Right ventricle myocardium superior (tissue), 1 donor: ENCODE measurements around the gene PODN. TPM values are rescaled to one million over a fixed set of nuclear protein-coding genes. Genes with fewer than 3 reads are reported as not detected.

ENCODE experiments used
- ATAC-seq: fragments of 200-7000 bp; cut with Tn5 transposase; one replicate; pipeline ENCODE4 v1.9.1; 2020; ENCODE audit warnings: mild to moderate bottlenecking; ENCODE audit not compliant: poor library complexity
- DNase-seq: peaks from one replicate; pipeline ENCODE4 v3.0.0-alpha.2; 2020
- intact Hi-C: fragments of 100-400 bp; cut with DNase I; formaldehyde crosslinking; loops from one replicate; pipeline ENCODE4 v1.11.2; 2022
- total RNA-seq: library from RNA; stranded (reverse); fragmentation: NEBNext Ultra II Directional; extraction: Animal tissue kit (Norgen Biotek cat#: 25700); gene quantifications from one replicate; pipeline ENCODE4 v1.2.1, GENCODE V29; 2021
- donor health status: DM: no; HTN: yes; CAD: no; lungs with severe emphysema.

PODN gene
- total RNA-seq, 1 donor from 2014 or later, result 30.1 TPM

DNA sequence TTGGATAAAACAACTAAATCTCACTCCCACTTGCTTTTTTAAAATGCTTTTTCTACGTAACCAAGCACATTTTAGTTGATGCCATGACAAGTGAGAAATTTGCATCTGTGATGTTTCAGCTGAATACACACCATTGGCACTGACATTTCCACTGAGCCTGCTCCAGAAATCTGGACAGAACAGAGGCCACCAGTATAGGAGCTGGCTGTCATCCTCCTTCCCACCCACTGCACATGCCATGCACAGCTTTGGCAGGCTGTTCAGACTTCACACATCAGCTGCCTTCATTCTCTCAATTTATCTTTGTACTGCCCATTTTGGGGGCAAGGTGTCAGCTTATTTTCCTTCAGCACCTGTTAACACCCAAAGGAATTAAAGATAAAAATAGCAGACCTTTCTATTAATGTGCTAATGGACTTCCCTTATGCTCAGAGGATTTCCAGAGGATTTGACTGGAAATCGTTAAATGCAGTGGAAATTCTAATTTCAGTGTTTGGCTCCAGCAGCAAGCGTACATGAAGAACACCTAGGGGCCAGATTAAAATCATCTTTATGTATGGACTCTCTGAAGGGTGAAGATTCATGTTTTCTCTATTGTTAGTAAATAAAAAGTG, 12.9 kb upstream of the PODN start:
- ATAC-seq, result peak; percentile 91
- intact Hi-C loops, result no loop called here
- DNase-seq, result peak; percentile 60

DNA sequence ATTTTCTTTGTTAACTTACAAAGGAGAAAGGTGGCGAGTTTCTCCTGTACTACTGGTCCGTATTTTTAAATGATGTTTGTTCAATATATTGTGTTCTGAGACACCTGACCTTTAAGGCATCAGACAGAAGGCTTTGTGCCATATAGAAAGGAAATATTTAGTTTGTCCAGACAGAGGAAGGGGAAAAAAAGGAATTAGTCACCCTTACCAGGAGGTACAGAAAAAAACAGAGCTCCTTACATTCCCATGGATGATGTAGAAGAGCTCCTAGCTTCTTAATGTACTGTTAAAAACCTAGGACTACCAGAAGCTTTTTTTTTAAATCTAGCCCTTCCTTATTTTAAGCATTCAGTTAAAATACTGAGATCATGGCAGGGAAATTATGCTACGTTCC, 12.4 kb upstream of the PODN start:
- DNase-seq, result no peak
- intact Hi-C loops, result no loop called here
- ATAC-seq, result no peak

DNA sequence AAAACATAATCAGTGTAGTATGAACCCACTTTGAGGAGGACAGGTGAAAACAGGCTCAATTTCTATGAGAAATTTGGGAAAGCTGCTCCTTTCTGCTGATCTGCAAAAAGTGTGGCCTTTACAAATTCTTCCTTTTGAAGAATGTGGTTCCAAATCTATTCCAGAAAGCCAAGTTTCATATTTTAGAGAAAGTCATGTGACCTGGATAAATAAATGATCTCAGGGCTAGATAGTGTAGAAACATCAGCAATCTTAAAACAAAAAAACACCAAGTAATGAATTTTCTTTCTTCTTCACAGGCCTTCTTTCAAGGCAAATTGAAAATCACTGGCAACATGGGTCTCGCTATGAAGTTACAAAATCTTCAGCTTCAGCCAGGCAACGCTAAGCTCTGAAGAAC, 11.7 kb upstream of the PODN start:
- ATAC-seq (no peak), DNase-seq (no peak)
- intact Hi-C loops, result no loop called here

DNA sequence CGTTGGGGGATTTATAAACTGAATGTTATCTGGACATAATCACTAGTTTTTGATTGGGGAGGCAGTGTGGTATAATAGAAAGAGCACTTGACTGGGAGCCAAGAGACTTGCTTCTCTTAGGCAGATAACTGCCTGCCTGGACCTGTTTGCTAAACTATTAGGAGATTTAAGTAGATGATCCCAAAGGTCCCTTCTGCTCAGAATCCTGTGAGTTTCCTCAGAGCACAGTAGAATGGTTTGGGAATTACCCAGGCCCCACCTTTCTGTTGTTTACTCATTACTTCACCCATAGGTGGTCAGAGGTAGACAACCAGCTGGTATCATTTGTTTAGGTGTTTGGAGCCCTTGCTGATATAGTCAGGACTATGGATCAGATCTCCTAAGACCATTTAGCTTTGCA, 10.3 kb upstream of the PODN start:
- intact Hi-C loops, result no loop called here
- DNase-seq (no peak), ATAC-seq (no peak)

DNA sequence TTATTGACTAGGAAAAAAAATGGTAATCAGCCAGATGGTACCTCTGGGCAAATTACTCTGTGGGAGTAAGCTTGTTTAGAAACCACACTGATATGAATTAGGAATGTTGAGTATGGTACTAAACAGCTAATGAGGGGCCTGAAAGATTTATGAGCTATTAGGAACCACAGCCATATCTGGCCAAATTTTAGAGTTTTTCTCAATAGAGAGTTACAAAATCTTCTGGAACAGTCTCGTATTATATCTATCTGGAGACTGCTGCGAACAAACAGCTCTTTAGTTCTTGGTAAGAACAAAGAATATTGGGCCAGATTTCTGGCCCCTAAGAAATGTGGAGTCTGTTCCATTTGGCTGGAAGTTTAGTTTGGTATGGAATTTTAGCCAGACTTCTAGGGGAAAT, 4.9 kb upstream of the PODN start:
- intact Hi-C loops, result no loop called here
- DNase-seq, result no peak
- peak; percentile 42 for ATAC-seq

DNA sequence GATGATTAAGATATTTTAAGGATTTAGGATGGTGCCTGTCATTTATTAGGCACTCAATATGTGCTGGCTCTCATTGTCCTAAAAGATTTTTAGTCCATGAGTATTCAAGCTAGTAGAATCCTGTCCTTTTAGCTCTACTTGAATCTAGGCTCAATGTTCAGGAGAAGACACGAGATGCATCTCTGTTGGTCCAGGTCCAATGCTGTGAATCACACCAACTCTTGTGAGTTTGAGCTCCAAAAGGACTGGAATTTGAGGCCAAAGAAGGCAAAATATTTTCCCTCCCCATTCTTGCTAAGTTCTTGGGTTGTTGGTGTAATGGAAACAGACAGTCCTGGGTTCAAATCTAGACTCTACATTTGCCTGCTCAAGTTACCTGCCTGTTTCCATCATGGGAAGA, 1.4 kb upstream of the PODN start:
- DNase-seq (no peak), ATAC-seq (no peak)
- intact Hi-C loops, result no loop called here

DNA sequence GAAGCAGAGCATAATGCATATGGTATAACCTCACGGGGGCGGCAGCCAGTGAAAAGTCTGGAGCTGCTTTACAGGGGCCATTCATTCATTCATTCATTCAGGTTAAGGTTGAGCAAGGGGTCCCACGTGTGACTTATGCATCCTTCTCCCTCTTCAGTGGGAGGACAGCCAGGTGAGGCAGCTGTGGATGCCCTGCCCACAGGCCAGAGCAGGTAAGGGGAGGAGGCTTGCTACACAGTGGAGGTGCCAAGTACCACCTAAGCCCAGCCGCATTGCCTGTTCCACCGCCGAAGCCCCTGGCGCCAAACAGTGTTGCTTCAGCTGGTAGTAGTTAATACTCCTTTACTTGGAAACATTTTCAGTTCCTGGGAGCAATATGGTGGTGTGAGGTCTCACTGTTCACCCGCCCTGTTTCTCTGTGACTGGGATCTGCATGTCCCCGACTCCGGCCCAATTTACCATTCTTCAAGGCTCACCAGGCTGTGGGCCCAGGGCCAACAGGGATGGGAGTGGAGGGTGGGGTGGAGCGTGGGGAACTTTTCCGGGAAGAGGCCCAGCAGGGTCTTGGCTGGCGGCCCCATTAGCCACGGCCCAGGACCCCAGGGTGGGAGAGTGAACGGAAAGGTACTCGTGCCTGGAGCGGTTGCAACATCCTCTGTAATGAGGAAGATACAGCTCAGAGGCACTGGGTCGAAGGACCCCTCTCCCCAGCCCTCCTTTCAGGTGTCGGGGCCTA, 722 bp upstream of the PODN start:
- intact Hi-C loops, result no loop called here

DNA sequence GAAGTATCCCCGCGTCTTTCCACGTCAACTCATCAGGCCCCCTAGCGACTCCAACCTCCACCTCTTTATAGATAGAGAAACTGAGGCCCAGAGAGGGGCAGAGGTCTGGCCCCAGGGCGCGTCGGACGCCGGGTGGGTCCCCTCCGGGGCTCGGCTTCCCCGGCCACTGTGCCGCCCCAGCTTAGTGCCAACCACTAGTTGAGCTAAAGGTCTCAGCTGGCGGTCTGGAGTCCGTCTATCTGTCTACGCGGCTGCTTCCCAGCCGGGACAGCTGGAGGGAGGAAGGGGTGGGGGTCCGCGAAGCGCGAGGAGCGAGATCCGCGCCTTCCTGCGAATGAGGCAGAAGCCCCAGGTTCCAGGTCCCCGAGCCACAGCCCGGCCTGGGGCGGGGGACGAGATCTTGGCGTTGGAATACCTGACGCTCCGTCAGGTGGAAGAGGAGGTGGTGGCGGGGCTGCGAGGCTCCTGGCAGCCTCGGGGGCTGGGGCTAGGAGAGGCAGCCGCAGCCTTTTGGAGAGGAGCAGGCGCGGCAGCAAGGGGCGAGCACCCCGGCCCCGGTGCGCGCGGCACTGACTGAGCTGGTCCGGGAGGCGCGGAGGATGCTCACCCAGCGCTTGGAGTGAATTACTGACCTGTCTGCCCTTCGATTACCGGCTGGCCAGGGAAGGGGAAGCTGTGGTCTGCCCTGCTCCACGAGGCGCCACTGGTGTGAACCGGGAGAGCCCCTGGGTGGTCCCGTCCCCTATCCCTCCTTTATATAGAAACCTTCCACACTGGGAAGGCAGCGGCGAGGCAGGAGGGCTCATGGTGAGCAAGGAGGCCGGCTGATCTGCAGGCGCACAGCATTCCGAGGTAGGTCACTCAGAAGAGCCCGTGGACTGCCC, 937 bp downstream of the PODN start:
- intact Hi-C loops, result no loop called here
- peak; percentile 21 for ATAC-seq
- peak; percentile 39 for DNase-seq

More for the DNA sequence above, 722 bp upstream of the PODN start:
- ATAC-seq (peak; percentile 64), DNase-seq (peak; percentile 87)

DNA sequence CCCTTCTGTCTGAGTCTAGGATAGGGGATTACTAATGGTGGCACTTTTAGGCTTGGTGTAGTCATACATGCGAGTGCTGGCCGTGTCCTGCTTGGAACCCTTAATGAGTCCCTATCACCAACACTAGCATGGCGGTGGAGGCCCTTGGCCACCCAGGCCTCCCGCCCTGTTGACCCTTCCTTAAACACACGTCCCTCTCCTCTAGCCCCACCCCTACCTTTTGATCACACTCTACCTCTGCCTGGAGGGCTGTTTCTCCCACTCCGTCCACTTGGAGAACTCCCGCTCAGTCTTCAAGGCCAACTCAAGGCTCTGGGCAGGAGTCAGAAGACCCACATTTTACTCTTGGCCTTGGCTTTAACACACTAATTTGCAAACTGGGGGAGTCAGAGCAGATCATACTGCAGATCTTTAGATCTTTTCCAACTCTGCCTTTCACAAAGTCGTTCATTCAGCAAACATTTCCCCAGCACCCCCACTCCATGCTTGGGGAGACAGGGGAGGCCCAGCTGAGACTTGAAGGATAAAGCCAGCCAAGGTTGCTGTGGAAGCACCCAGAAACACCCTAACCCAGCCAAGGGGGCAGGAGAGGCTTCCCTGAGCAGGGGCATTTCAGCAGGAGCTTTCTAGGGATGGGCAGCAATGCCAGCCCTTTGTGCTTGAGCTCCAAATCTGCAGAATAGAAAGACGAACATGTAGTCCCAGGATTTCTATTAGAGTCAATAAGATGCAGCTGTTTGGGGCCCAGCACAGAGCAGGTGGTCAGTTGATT, 1.9 kb downstream of the PODN start:
- no peak for ATAC-seq
- intact Hi-C loops, result no loop called here
- peak; percentile 27 for DNase-seq

DNA sequence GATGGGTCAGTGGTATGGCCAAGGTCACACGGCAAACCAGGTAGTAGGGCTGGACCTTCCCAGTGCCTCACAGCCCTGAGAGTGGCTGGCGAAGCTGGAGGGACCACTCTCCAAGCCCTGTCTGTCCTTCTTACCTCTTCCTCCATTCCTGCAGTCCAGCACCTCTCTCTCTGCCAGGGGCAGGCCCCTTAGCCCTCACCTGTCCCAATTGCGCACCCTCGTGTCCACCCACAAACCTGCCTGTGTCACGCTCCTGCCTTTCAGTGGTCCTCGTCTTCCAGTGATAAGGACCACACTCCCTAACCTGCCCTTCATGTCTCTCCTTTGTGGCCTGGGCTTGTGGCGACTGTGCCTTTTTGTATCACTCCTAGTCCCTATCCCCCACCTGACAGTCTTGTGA, 3.4 kb downstream of the PODN start:
- DNase-seq, result no peak

DNA sequence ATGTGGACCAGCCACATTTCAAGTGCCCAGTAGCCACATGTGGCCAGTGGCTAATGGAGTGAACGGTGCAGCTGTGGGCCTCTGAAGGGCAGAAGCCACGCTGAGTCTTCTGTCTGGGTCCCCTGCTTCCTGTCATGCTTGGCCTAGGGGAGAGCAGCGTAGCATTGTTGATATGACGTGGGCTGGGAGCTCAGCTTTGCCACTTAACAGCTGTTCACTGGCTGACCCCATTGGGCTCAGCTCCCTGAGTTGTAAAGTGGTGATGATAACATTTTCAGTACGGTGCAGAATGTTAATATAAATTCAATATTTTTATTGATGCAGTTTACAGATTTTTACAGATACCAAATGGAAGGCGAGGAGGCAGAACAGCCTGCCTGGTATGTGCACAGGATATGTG, 4.5 kb downstream of the PODN start:
- peak; percentile 38 for DNase-seq
- intact Hi-C loops, result no loop called here
- no peak for ATAC-seq

More for the DNA sequence above, 3.4 kb downstream of the PODN start:
- ATAC-seq, result no peak
- intact Hi-C loops, result no loop called here

DNA sequence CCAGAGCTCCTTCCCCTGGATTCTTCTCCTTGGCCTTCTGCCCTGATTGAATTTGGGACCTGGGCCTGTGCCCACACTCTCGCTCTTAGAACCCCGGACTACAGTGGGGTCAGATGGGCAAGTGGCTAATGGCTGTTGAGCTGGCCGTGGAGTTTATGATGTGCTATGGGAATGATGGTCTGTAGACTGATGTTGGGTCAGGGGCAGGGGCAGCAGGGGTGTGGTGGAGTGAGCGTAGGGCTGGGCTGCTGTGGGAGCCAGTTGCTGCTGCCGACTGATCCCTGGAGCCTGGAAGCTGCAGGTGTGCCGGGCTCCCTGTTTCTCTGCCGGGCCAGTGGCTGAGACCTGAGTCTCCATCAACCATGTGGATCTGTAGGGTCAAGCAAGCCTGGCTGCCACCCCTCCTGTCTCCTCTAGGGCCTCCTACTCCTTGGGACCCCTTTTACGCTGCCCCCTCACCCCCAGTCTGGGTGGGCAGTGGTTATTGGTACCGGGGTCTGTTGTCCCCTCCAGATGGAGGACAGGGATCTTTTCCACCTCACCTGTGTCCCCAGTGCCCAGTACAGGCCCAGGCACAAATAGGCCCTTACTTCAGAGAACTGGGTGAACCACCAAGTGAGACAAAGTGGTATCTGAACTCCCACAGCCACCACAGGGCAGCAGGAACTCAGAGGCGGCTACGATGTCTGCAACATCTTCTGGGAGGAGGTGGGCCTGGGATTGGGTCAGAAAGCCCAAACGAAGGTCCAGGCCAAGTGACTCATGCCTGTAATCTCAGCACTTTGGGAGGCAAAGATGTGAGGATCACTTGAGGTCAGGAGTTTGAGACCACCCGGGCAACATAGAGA, 5.1 kb downstream of the PODN start:
- intact Hi-C loops, result no loop called here
- ATAC-seq, result no peak
- peak; percentile 31 for DNase-seq

DNA sequence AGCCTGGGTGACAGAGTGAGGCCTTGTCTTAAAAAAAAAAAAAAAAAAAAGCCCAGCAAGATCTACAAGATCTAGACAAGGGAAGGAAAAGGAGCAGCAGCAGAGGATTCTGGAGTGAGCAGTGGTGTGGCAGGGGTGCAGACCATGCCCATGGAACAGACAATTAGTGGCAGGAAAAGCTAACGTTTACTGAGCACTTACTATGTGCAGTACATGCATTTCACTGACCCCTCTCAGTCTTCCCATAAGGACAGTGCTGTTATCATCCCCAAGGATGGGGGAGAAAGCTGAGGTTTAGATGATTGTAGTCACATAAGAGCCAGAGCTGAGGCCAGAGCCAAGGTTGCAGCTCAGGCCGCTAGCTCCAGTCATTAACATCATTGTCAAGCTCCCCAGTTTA, 5.9 kb downstream of the PODN start:
- DNase-seq (no peak), ATAC-seq (no peak)
- intact Hi-C loops, result no loop called here

DNA sequence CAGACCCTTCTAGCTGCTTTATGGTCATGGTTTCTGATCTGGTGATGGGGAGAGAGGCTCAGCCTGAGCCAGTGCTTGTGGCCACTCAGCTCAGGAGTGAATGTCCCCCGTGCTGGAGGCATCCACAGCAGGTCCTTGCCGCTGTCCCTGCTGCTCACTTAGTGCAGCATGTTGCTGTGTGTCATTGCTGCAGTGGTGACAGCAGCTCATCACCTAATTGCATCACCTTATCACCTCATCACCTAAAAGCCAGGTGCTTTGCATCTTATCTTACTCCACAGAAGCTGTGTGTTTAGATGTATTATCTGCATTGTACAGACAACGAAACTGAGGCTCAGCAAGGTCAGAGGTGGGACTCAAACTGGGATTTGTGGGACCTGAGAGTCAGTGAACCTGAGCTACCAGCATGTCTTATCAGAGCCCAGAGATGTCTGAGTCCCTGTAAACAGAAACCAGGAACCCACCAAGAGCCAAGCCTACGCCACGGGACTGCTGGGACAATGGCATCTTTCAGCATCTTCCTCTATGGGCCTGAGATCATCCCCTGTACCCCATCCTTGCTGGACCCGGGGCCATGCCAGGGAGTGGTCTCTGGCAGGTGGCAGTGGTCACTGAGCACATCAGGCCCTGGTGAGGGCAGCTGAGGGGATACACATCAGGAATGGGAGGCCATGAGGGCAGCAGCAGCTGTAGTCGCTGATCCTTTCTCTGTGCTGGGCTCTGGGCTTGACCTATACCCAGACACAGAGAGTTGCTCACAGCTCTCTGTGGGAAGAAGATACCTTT, 6.5 kb downstream of the PODN start:
- ATAC-seq (no peak), DNase-seq (peak; percentile 15)
- intact Hi-C loops, result no loop called here

DNA sequence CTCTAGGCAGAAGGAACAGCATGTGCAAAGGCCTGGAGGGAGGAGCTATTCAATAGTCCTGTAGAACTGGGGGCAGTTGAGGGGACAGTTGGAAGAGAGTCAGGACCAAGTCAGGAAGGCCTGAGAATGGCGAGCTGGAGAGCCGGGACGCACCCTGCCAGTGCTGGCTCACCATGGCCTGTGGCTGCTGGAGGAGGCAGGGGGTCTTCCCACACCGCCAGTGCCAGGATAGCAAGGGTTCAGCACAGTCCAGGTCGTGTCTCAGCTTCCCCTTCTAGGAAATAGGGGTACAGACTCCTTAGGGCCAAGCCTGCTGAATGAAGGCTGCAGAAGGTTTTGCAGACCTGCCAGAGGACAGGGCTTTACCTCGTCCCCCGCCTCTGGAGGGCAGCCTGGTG, 7.3 kb downstream of the PODN start:
- intact Hi-C loops, result no loop called here
- ATAC-seq (no peak), DNase-seq (peak; percentile 10)

DNA sequence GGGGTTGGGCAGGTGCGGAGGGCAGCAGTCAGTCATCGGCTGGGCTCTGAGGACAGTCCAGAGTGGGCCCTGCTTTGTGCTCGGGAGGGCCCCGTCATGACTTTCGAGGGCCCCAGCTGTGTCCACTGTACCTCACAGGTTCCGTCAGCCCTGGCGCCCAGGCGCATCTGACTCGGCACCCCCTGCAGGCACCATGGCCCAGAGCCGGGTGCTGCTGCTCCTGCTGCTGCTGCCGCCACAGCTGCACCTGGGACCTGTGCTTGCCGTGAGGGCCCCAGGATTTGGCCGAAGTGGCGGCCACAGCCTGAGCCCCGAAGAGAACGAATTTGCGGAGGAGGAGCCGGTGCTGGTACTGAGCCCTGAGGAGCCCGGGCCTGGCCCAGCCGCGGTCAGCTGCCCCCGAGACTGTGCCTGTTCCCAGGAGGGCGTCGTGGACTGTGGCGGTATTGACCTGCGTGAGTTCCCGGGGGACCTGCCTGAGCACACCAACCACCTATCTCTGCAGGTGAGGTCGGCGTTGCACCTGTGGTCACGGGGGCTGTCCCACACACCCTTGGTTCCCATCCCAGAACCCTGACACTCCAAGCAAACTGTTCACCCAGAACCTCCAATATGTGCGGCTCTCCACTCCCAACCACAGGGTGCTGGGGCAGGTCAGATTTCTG, 7.8 kb downstream of the PODN start:
- intact Hi-C loops, result no loop called here
- DNase-seq (peak; percentile 37), ATAC-seq (no peak)

DNA sequence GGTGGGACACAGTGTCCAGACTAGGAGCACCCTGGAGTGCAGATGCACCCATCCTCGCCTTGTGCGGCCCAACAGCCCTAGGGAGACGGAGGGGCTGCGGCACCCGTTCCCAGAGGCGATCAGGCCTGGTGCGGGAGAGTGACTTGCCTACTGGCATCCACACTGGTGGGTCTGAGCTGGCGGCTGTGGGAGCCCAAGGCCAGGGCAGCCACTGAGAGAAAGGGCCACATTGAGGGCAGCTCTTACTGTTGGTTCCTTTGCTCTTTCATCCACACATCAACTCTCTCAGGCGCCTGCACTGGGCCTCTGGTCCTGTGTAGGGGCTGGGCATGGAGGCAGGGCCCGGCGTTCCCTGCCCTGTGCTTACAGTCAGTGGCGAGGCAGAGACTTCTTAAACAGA, 8.6 kb downstream of the PODN start:
- intact Hi-C loops, result no loop called here
- ATAC-seq (no peak), DNase-seq (peak; percentile 28)
